HG03060 (cell line): Measurements from ENCODE around the gene ADCK2.
"Not testable (repeated sequence)": the region's sequence is repeated elsewhere in the genome, so short reads cannot be mapped to it uniquely, and the experiment has no call there.

Source experiments
- ATAC-seq: cut with Tn5 transposase; IDR thresholded peaks from one replicate; pipeline ENCODE4 v1.9.1; 2021; ENCODE audit warnings: low read depth, moderate number of reproducible peaks; ENCODE audit not compliant: unreplicated experiment

ADCK2 gene

DNA sequence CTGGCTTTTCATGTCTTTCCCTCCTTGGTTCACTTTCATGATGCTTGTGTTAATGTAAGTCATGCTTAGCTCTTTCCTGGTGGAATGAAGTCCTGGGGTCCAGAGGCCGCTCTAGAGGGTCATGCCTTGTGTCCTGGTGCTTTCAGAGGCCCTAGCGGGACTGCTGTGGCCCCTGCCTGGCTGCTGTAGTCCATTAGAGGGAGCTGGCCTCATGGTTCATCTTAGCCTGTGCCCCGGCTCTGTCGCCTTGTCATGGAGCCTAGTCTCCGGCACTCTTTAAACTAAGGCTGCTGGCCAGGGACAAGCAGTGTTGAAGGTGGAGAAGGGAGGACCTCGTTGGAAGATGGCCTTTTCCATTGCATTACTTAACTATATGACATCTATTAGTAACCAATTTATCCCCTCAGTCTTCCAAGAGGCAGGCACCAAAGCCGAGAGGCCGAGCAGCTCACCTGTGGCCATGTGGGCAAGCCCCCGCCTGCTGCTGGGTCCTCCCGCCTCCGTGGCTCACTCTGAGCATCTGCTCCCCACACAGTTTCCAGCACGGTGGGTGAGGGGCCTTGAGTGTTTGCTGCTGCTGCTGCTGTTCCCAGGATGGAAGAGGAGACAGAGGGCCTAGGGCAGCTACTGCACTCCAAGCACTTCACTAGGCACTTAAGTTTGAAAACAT lies 18.8 kb downstream of the ADCK2 start:
- no peak for ATAC-seq

DNA sequence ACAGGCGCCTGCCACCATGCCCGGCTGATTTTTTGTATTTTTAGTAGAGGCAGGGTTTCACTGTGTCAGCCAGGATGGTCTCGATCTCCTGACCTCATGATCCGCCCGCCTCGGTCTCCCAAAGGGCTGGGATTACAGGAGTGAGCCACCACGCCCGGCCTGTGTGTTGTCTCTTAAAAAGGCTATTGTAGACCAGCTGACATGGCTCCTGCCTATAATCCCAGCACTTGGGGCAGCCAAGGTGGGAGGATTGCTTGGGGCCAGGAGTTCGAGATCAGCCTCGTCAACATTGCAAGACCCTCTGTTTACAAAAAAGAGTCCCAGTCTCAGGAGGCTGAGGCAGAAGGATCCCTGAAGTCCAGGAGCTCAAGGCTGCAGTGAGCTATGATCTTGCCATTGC lies 21.1 kb downstream of the ADCK2 start:
- not testable (repeated sequence) for ATAC-seq

DNA sequence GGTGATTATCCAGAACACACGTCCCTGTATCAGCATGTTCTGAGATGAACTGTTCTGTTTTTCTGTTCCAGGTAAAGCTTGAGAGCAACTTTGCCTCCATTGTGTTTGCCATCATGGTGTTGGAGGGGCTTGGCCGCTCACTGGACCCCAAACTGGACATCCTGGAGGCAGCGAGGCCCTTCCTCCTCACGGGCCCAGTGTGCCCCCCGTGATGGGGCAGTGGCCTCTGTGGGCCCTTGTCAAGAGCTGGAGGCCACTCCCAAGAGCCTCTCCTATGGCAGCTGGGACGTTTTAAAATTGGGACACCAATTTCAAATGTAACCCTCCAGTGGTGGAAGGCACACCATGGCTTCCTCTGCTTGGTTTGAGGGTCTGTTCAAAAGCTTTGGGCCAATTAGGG lies 21.8 kb downstream of the ADCK2 start:
- ATAC-seq, result no peak

GRCh38 chr7:140695381-140695780 lies 22.6 kb downstream of the ADCK2 start:
- no peak for ATAC-seq

DNA sequence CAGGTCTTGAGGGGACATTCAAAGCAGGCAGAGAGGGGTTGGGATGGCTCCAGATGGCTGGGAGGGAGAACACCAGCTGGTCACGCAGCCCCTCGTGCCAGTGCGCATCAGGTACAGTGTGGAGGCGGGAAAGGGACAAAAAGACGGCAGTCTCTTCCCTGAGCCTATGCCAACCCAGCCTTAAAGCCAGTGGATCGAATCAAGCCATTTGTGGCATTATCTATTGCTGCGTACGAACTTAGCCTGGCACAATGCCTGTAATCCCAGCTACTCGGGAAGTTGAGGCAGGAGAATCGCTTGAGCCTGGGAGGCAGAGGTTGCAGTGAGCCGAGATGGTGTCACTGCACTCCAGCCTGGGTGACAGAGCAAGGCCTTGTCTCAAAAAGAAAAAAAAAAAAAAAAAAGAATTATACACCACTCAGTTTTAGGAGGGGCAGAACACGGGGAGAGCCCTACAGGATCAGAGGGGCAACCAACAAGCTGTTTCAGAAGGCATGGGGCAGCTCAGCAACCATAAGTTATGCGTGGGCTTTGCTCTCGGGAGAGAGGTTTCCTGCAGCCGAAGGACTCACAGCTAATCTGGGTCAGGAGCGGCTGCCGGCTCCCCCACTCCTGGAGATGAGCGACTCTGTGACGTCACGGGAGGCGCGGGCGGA lies 23.4 kb downstream of the ADCK2 start:
- ATAC-seq, result peak; percentile 70

- peak; percentile 67 for ATAC-seq
Observed at GRCh38 chr7:140696680-140697446, 24.1 kb downstream of the ADCK2 start, which contains the start of gene NDUFB2. Gene NDUFB2 (plus strand): TSS chr7:140696708. CDS start chr7:140696745, 37 bp downstream.

DNA sequence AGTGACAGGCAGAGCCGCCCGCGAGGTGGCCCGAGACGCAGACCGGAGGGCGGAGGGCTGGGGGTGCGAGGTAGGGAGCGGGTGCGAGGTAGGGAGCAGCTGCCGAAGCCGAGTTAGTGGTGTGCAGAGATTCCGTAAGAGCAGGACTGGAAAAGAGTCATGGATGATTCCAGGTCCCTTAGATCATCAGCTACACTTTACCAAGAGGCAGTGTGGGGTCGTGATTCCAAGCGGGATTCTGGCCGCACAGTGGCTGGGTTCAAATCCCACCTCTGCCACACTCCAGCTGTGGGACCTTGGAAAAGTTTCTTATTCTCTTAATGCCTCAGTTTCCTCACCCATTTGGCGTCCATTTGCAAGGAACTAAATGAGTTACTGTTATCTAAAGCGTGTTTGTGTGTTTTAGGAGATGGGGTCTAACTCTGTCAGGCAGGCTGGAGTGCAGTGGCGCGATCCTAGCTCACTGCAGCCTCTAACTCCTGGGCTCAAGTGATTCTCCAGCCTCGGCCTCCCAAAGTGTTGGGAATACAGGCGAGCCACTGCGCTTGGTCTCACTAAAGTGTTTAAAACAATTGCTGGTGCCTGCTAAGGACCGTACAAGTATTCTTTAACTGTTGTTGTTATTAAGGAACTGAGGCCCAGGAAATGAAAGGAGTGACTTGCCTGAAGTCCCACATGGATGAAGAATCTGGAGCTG lies 24.9 kb downstream of the ADCK2 start:
- ATAC-seq, result no peak

- no peak for ATAC-seq
Observed at GRCh38 chr7:140698477-140698876, 25.7 kb downstream of the ADCK2 start.

- no peak for ATAC-seq
Observed at GRCh38 chr7:140702774-140703173, 30.0 kb downstream of the ADCK2 start.

DNA sequence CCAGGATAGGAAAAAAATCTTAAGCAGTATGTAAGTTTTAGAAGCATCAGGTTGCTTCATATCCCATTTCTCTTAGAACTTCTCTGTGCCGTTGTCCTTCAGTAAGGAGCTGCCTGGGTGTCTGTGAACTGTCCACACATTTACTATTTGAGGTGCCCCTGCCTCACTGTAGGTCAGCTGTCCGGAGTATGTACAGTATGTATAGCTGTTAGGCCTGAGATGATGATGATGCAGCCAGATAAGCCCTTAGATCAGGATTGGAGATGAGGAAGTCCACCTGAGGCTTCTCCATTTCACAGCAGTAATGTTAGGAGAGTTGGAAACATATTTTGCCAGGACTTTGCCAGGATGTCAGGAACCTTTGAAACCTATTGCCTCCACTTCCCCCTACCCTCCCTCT lies 31.5 kb downstream of the ADCK2 start:
- ATAC-seq, result no peak

GRCh38 chr7:140707132-140707531 lies 34.4 kb downstream of the ADCK2 start:
- ATAC-seq, result no peak

- ATAC-seq, result not testable (repeated sequence)
Observed at GRCh38 chr7:140708764-140709163, 36.0 kb downstream of the ADCK2 start.

GRCh38 chr7:140712392-140712791 lies 39.6 kb downstream of the ADCK2 start:
- not testable (repeated sequence) for ATAC-seq

DNA sequence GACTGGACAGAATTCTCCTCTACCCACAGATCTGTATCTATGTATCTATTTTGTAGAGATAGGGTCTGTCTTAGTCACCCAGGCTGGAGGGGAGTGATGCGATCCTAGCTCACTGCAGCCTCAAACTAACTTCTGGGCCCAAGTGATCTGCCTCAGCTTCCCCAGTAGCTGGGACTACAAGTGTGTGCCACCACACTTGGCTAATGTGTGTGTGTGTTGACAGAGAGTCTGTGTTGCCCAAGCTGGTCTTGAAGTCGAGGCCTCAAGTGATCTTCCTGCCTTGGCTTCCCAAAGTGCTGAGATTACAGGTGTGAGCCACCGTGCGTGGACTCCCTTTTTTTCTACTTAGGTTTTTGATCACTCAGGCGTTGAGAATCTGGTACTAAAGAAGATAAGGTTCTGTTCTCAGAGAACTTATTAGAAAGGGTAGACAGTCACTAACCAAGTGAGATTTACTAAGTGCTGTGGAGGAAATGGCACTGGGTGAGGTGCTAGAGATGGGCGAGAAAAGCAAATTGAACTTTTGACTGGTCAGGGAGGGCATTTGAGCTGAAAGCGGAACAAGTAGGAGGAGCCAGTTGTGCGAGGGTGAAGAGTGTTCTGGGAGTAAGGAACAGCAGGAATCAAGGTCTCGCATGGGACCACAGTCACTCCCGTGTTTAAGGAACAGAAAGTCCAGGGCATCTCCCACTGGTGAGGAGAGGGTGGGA lies 41.7 kb downstream of the ADCK2 start:
- ATAC-seq, result no peak

GRCh38 chr7:140719721-140720120 lies 47.0 kb downstream of the ADCK2 start:
- no peak for ATAC-seq

GRCh38 chr7:140722254-140722653 lies 49.5 kb downstream of the ADCK2 start:
- no peak for ATAC-seq

- ATAC-seq, result no peak
Observed at GRCh38 chr7:140723006-140723405, 50.3 kb downstream of the ADCK2 start.

DNA sequence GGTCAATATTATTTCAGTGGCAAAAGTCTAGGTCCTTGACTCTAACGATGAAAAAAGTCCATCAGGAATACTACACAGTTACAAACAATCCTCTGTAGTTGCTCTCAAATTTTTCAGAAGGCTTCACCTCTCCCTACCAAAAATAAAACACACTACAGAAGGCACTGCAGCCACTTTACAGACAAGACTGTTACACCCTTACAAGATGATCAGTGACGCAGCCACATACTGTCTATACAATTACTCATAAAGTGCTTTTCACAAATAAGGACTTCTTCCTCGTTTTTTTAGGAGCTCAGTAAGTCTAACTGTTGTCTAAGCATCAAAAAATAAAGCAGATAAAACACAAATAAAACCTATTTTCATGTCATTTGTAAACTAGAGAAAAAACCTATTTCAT lies 50.8 kb downstream of the ADCK2 start:
- no peak for ATAC-seq

DNA sequence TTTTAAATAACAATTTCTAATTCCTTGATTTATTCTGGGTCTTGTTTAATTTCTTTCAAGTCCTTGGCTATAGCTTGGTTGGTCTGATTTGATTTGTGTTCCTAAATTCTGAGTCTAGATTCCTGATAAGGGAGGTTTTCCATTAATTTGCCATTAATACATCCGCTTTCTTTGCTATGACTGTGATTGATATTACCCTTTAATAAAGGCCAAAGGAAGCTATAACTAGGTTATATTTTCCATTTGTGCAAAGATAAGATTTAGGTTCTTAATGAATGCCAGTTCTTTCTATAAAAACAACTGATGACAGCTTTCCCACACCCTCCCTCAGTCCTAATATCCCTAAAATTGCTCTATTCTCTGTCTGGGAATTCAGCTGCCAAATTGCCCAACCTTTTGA lies 52.0 kb downstream of the ADCK2 start:
- ATAC-seq, result no peak

GRCh38 chr7:140726281-140726680 lies 53.5 kb downstream of the ADCK2 start:
- no peak for ATAC-seq
